ENCODE measurements around the gene RASL10B.
"Not testable (repeated sequence)": the region's sequence is repeated elsewhere in the genome, so short reads cannot be mapped to it uniquely, and the experiment has no call there.

Gene RASL10B, protein sequence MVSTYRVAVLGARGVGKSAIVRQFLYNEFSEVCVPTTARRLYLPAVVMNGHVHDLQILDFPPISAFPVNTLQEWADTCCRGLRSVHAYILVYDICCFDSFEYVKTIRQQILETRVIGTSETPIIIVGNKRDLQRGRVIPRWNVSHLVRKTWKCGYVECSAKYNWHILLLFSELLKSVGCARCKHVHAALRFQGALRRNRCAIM

DNA sequence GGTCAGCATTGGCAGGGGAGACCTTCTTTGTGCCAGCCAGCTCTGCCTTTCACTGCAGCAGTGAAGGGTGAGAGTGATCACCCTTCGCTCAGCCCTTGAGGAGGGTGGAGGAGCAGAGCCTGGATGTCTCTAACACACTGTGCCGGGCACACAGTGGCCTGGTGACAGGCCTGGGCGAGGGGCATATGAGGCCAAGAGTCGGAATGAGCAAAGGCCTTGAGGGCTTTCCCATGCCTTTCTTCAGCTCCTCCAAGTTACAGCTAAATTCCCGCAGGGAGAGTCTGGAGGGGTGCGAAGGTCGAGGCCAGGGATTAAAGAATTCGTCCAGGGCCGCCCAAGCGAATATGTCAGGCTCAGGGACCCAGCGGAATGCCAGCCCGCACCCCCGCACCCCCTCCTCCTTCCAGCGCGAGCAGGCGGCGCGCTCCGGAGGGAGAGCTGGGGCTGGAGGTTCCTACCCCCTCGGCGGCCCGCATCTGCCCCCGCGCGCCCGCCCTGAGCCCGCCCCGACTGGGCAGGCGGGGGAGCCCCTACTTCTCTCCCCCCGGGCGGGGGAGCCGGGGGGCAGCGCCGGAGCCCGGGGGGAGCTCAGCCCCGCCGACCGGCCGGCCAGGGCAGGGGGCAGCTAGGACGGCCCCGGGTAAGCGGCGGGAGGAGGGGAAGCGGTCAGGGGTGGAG, at the start of gene RASL10B:
TSS of gene RASL10B (plus strand) at position 401 of the 678 bp plus-strand sequence. CDS start 3,546 bp downstream, outside the sequence.
- DNase-seq, result peak; percentile 67

DNA sequence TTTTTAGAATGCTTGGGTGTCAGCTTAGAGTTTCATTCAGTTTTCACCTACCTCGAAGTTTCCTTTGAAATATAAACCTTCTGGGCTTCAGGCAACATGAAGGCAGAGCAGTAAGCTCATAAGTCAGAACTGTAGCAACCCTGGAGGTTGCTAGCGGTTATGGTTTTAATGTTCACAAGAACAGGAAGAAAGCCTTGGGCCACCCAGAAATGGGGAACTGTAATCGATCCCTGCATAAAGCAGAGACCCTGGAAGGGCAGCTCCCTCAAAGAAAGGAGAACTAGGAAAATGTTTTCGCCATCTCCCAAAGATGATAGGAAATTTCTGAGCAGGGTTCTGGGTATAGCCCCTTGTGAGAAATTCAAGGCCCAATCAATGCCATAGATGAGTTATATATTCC, 47.8 kb upstream of the RASL10B start:
- no peak for DNase-seq

DNA sequence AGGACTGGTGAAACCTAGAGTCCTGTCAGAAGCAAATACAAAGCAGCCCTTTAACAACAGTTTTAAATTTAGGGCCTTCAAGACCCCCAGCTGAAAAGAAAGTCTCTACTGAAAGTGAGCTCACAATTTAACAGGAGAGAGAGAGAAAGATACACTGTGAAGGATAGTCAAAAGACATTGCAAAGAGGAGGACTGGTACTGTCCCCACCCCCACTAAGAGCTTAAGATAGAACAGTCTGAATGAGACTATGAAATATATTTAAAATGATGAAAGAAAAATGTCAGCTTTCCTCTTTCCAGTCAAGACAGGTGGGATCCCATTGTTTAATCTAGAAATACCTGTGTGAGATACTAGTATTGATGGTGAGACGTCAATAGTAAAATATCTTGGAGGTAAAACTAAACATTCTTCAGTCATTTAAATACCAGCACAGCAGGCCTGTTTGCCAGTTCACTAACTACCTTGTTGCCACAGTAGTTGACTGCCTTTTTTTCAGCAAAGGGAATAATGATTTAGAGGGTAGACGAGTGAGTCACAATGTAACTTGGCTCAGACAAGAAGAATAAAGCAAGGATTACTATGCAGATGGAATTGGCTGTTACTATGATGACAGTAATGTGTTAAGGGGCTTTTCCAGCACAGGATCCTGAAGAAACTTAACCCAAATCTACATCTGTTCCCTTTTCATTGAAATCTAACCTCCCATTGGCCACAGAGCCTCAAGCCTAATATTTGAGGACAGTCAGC, 47.2 kb upstream of the RASL10B start:
- no peak for DNase-seq

DNA sequence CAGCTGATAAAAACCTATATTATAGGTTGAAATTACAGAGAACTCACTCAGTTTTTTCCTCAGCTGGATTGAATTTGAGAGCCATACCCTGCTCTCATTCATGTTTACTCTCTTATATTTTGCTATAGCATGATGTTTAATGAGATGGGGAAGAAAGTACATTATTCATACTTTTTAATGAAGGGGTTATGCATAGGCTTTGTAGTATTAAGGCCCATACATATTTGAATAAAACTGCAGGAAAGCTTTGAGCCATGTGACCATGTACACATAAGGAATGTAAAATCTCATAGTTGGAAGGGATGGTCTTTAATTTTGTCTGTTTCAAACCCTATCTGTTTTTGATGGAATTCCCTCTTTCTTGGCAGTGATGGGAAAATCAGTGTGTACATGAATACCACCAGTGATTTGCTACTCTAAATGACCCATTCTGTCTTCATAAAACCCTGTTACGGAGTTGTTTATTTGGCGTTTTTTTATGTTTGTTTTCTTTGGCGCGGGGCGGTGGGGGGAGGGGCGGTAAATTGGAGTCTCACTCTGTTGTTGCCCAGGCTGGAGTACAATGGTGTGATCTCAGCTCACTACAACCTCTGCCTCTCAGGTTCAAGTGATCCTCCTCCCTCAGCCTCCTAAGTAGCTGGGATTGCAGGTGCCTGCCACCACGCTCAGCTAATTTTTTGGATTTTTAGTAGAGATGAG, 38.8 kb upstream of the RASL10B start:
- DNase-seq, result no peak

DNA sequence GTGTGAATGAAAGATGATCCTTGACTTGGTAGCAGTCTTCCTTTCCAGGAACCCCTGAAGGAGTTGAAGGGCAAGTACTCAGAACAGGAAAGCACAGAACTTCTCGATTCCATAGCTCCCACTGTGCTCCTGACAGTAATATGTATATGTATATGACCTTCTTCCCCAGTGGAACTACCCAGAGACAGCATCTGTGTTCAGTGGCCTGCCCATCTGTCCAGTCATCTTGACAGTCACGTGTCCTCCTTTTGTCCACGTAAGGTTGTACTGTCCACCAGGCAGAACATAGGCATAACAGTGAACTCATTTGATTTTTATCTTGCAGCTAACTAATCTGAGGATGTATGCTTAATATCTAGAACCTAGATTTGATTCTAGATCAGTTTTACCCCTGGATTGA, 37.8 kb upstream of the RASL10B start:
- DNase-seq, result no peak

DNA sequence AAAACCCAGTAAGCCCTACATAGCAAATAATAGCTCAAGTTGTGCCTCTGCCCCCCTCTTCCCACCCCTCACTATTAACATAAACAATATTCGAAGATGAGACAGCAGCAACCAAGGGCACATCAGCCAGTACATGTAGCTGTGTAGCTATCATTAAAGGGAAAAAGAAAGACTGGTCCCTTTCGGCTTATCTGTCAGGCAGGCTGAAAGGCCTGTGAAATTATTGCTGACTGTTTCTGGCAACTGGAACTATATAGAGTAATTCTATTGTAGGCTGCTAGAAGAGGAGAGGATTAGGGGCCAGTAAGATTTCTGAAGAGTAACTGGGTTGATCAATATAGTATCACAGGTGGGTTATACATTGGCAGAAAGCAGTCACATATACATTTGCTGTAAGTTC, 36.5 kb upstream of the RASL10B start:
- DNase-seq, result no peak

DNA sequence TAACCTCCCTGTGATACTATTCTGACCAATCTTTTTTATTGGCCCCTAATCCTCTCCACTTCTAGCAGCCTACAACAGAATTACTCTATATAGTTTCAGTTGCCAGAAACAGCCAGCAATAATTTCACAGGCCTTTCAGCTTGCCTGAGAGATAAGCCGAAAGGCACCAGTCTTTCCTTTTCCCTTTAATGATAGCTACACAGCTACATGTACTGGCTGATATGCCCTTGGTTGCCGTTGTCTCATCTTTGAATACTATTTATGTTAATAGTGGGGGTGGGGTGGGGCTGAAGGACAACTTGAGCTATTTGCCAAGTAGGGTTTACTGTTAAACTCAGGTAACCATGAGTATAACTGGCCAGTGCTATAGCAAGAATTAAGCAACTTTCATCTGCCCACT, 35.8 kb upstream of the RASL10B start:
- DNase-seq, result no peak

DNA sequence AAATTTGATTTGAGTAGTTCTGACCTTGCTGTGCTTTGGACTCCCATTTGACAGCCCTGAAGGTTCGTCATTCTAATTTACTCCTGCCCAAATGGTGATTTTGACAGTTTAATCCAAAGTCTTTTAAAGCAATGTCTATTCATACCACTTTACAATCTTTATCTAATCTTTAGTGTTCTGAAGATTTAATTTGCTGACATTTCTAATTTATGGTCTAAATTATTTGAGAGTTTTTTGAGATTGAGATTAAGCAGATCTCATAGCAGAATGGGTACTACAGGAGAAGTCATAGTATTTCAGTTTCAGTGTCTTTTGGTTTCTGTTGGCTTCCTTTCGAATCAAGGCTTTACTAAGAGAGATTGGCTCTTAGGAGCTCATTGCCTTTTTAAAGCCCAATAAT, 32.6 kb upstream of the RASL10B start:
- no peak for DNase-seq

DNA sequence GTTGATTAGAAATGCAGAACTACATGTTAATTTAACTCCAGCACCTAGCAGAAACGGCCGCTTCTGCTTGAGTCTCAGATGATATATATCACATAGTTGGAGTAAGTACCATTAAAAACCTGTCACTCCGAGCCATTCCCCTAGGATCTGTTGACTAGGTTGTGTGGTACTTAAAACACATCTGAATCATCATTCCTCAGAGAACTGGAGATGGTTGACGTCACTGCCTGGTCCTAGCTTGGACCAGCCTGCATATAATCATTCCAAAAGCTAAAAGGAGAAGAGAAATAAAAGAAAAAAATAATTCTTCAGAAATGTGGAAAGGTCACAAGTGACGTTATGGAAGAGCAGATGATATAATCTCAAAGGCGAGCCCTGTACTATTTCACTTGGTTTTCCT, 31.3 kb upstream of the RASL10B start:
- no peak for DNase-seq

DNA sequence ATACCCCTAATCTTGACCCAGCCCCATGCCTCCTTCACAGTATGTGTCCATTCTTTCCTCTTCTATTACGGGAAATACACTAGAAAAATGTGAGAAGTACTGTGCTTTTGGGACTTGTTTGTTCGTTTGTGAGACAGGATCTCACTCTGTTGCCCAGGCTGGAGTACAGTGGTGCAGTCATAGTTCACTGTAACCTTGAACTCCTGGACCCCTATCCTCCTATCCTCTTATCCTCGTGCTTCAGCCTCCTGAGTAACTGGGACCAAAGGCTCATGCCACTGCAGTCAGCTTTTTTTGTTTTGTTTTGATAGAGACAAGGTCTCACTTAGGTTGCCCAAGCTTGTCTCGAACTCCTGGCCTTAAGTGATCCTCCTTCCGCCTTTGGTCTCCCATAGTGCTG, 29.9 kb upstream of the RASL10B start:
- DNase-seq, result no peak

DNA sequence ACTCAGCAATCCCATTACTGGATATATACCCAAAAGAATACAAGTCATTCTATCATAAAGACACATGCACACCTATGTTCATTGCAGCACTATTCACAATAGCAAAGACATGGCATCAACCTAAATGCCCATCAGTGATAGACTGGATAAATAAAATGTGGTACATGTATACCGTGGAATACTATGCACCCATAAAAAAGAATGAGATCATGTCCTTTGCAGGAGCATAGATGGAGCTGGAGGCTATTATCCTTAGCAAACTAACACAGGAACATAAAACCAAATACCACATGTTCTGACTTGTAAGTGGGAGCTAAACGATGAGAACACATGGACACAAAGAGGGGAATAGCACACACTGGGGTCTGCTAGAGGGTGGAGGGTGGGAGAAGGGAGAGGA, 28.1 kb upstream of the RASL10B start:
- DNase-seq, result not testable (repeated sequence)

DNA sequence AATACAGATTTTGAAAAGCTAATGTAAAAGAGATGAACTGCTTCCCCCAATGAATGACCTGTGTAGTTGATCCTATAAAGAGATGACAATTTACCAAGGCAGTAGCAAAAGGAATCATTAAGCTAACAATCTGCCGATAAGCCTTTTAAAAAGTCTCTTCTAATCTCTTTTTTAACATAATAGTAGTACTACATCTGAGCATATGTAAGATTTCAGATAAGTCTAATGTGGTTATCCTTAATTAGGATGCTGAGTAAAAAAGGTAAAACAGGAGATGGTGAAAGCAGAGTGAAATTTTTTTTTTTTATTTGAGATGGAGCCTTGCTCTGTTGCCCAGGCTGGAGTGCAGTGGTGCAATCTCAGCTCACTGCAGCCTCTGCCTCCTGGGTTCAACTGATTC, 26.2 kb upstream of the RASL10B start:
- DNase-seq, result no peak

DNA sequence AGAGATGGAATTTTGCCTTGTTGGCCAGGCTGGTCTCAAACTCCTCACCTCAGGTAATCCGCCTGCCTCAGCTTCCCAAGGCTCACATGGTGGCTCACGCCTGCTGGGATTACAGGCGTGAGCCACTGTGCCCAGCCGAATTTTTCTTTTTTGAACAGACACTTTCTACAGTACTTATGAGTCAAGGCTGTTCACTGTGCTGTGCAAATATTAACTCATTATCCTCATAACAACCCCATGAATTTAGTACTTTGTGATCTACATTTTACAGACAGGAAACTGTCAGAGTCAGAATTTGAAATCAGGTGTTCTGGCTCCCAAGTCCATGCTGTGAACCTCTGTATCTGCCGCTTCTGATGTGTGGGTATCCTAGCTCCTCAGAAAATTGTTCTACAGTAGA, 25.7 kb upstream of the RASL10B start:
- DNase-seq, result no peak

DNA sequence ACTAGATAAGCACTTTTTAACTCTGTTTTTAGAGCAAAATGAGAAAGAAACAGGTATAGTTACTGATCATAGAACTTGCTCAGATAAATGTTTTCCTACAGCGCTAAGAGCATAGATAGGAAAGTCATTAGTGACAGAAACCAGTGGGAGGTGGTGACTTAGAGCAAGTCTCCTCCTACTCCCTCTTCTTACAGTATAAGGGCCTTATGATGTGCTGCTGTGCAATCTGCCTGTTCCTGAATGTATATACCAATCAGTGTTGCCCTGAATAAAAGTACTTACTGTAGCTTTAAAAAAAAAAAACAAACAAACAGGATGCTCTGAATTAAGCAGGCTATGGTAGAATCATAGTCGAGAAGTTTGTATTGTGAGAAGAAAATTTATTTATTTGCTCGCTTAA, 23.3 kb upstream of the RASL10B start:
- no peak for DNase-seq

DNA sequence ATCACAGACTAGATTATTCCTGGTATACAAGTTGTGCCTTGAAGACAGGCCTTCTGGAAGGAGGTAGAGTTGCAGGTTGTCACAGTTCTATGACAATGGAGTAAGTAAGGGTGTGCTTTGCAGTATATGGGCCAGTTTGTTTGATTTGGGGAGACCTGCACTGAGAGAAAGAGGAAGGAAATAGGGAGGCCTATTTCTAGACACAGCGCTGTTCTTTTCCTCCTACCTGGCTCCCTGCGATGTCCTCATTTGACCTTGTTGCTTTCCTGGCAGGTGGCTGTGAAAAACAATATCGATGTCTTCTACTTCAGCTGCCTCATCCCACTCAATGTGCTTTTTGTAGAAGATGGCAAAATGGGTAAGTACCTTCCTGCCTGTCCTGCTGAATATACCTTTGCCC, 22.5 kb upstream of the RASL10B start:
- DNase-seq, result no peak

DNA sequence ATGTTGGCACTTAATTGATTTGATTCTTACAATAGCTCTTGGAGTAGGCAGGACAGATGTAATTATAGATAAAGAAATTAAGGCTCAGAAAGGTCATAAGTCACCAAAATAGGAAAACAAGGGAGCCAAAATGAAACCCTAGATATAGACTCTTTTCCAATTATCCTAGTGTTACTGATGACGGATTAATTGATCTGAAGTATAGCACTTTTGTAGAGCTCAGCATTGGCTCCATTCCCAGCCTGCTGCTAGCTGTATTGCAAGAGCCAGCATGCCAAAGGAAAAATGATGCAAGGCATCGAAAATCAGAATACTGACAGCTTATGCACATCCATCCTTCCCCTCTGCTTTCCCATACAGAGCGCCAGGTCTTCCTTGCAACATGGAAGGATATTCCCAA, 21.6 kb upstream of the RASL10B start:
- no peak for DNase-seq

DNA sequence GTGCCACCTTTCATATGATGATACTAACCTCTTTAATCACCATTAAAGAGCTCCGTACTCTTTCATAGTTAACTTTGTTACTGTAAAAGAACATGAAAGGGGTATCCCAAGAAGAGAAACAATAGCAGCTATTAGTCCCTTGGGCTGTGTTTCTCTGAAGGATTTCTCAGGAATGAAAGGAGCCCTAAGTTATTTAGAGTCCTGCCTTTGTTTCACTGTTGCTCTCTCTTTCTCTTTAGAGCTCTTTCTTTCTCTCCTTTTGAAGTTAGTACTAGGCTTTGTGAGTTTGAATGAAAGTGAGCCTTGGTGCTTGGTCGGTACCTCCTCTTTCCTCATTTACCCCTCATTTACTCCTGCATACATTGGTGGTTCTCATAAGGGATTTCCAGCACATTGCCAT, 20.5 kb upstream of the RASL10B start:
- DNase-seq, result no peak

DNA sequence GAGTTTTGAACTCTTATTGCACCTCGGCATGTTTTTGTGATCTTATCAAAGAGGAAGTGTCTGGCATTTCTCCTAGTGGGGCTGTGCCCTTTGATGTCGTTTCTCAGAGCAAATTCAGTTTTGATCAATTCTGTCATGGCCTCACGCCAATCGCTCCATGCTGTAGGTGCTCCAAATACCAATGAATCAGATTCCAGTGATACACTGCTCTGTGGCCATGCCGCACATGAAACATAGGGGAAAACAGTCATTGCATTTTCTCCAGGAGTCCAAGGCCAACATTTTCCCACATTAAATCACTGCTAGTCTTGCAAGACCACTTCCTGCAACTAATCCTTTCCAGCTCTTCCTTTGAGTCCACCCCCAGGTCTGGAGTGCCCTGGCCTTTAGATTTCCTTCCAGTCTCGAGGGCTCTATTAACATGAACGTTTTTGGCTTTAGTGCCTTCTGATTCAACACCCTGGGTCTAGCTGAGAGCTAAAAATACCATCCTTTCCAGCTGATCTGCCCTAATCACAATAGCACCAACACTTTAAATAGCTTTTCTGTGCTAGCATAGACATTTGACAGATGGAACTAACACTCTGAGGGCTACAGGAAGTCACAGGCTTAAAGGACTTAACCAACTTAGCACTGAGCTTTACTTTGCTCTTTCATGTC, 18.2 kb upstream of the RASL10B start:
- DNase-seq, result no peak

DNA sequence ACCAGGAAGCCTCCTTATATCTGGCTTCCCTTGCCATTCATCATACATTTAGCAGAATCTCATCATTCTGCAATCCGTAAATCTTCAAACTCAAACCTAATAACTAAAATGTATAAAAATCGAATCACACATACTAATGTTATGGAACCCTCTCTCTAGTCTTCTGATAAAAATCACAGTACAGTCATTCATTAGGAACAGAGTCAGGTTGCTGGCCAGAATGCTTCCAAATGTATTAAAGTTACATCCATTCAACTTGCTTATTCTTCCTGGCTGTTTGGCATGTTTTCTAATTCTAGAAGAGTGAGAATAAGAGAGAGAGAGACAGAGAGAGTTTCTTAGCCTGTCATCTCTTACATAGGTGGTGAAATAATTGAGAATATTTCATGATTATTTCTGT, 16.5 kb upstream of the RASL10B start:
- no peak for DNase-seq

DNA sequence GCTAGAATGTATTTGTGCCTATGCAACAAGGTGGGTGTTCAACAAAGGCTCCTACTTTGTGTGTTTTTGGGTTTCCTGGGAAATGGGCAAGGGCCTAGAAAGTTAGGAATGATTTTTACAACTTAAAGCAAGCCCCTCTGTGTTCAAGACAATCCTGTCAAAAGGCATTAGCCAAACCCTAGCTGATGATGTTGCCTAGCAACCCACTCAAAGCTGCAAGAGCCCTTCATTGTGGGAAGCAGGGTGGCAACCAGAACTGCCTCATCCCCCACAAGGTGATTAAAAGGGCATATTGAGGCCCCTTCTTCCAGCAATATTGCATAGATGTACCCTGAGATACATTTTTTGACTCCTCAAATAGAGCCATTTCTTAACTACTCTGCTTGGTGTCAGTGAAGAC, 16.0 kb upstream of the RASL10B start:
- no peak for DNase-seq

DNA sequence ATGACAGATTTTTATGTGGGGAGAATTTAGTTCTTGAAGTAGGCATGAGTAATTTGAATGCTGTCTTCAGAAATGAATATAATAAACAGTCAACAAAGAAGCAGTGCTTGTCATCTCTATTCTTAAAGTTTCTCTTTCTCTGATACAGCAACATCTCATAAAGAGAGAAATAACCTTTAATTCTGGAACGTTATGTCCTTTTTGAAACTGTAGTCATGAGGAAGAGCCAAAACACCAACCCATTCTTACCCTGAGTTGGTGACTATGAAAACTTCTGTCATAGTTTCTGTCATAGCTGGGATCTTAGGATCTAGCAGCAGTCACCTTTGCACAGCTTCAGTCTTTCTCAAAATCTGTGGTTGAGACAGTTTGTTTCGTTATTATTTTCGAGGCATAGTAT, 15.3 kb upstream of the RASL10B start:
- no peak for DNase-seq

DNA sequence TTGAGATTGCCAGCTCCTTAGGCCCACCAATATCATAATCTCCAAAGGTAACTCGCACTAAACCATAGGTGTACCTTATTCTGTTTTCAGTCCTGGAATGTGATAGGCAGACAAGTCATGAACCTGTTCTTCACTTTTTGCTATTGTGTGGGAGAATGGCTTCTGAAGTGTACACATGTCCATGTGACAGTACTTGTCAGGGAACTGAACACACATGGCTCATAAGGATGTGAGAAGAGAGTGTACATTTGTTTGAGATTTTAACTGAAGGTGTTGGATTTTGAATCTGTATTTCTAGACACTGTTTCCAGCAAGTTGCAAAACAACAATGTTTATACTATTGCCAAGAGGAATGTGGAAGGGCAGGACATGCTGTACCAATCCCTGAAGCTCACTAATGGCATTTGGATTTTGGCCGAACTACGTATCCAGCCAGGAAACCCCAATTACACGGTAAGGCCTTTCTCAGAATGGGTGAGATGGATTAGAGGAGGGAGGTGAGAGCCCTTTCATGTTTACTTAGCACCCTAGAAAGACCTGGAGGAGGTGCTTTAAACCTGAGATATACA, 14.5 kb upstream of the RASL10B start:
- DNase-seq, result no peak

DNA sequence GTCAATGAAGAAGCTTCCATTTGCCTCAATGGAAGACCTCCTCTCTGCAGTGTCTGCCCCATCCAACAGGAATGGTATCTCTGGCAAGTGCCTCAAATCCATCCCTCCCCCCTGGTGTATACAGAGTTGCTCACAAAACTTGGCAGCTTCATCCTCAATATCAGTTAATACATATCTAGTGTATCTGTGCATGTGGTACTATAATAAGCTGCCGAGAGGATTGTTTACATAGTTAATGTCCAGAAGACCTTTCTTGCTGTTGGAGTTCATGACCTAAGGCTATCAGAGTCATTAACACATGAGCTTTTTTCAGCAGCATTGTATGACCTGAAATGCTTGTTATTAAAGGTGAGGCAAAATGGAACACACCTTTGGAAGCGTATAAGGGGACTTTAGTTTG, 14.0 kb upstream of the RASL10B start:
- DNase-seq, result no peak
